Stomach (tissue), 9 donors: Measurements from ENCODE around the gene ULBP1. TPM values are rescaled to one million over a fixed set of nuclear protein-coding genes. Genes with fewer than 3 reads are reported as not detected.
A peak's percentile ranks its signal among the peaks of the same experiment; 100 is the strongest.
"Not testable (repeated sequence)": the region's sequence is repeated elsewhere in the genome, so short reads cannot be mapped to it uniquely, and the experiment has no call there.

Source experiments
- DNase-seq, 2 donors: peaks; one replicate each; pipeline versions ENCODE4 v3.0.0 to v3.0.0-alpha.2; 2013 to 2019
- H3K27ac ChIP-seq, 5 donors: fragments of 200-600 bp in 4 of 5; sonication (generic) in 4 of 5; one replicate each; pipeline ENCODE4 v1.5.1; 2013 to 2019; ENCODE audit warnings: mild to moderate bottlenecking in 1 of 5, moderate library complexity in 1 of 5
- H3K27me3 ChIP-seq, 3 donors: fragments of 200-600 bp; sonication (generic); one replicate each; pipeline ENCODE4 v1.5.1; 2017 to 2019; ENCODE audit warnings: mixed run types in 1 of 3
- H3K36me3 ChIP-seq, 4 donors: fragments of 200-600 bp; sonication (generic); 1 replicate in 3 of 4; 2 replicates in 1 of 4; pipeline ENCODE4 v1.5.1; 2016 to 2019
- H3K4me1 ChIP-seq, 4 donors: fragments of 200-600 bp; sonication (generic); one replicate each; pipeline ENCODE4 v1.5.1; 2016 to 2019
- H3K4me3 ChIP-seq, 4 donors: fragments of 200-600 bp; sonication (generic) in 3 of 4; one replicate each; pipeline ENCODE4 v1.5.1; 2016 to 2019; ENCODE audit warnings: mild to moderate bottlenecking in 1 of 4
- H3K9me3 ChIP-seq, 4 donors: fragments of 200-600 bp; sonication (generic); one replicate each; pipeline ENCODE4 v1.5.1; 2016 to 2019
- CTCF ChIP-seq, 7 experiments: fragments of 450-650 bp in 4 of 7; fragments of 200-600 bp in 3 of 7; sonication (generic) in 3 of 7; IDR thresholded peaks; one replicate each; pipeline ENCODE4 v1.5.1; 2016 to 2019; ENCODE audit warnings: antibody characterized with exemption in 7 of 7, control low read depth in 2 of 7, mild to moderate bottlenecking in 1 of 7
- EP300 ChIP-seq: sonication (generic); formaldehyde crosslinking; IDR thresholded peaks from one replicate; pipeline ENCODE4 v1.6.1; 2017; ENCODE audit warnings: antibody characterized with exemption
- POLR2A ChIP-seq, 4 donors: fragments of 450-650 bp; IDR thresholded peaks; one replicate each; pipeline ENCODE4 v1.6.1; 2016; ENCODE audit warnings: antibody characterized with exemption in 4 of 4, control low read depth in 2 of 4, mild to moderate bottlenecking in 1 of 4, moderate library complexity in 1 of 4
- POLR2AphosphoS5 ChIP-seq, 3 donors: sonication (generic); formaldehyde crosslinking; IDR thresholded peaks; one replicate each; pipeline ENCODE4 v1.6.1; 2016; ENCODE audit warnings: antibody characterized with exemption in 3 of 3
- WGBS, 5 donors: extraction: QIAGEN DNeasy Blood & Tissue Kit in 3 of 5; methylation state at CpG; one replicate each; pipeline versions ENCODE4 v1.1.5 to v1.1.7; 2013 to 2018; 5-methylcytosine and 5-hydroxymethylcytosine counted together
- intact Hi-C: fragments of 100-400 bp; cut with DNase I; formaldehyde crosslinking; loops from one replicate; pipeline ENCODE4 v1.15.1; 2023; ENCODE audit warnings: low total_unique reads
- polyA plus RNA-seq, 3 donors: library from polyadenylated mRNA; stranded (reverse); fragments of 200-250 nt; gene quantifications; one replicate each; pipeline ENCODE4 v1.2.3, GENCODE V29; 2013
- total RNA-seq, 5 donors: library from RNA; depleted of rRNA; stranded (reverse); fragments of >200 nt; gene quantifications; one replicate each; pipeline versions ENCODE4 v1.1.0 to v1.2.3, GENCODE V29; 2014 to 2016
- donor health status: healthy with polysubstance abuse.
- donor health status: Bipolar disorder and iron deficiency.
- donor health status: healthy.

Gene ULBP1
- total and polyA plus RNA-seq, 8 donors = 0.03 to 1.3 TPM; not detected in 6

- peak in 1 of 2 donors; percentile 48 for DNase-seq
- peaks cover 3 to 98% (median 57%) of the 10 kb centered on the region in 3 donors for H3K27me3 ChIP-seq
- no peaks in the 10 kb centered on the region for H3K36me3 ChIP-seq
- TF ChIP-seq EP300 (no peak), CTCF (IDR thresholded peaks at IDR 0.05) (no peak), POLR2AphosphoS5 (IDR thresholded peaks at IDR 0.05) (no peak), POLR2A (IDR thresholded peaks at IDR 0.05) (no peak)
- H3K4me3 ChIP-seq = peak overlapping the region; percentile 45 to 66 (median 54)
- no peak overlapping the region for H3K27ac ChIP-seq
- 2 to 4% (median 3%) methylated on average over 78 to 103 of the region's 103 CpGs for WGBS, 5 donors
- H3K4me1 ChIP-seq = peaks cover 24 to 29% (median 27%) of the 10 kb centered on the region in 4 donors
- H3K9me3 ChIP-seq = no peaks in the 10 kb centered on the region
- intact Hi-C loops = no loop called here
Observed at GRCh38 chr6:149964308-149965193, 808 bp downstream of the ULBP1 start.

GRCh38 chr6:149965194-149966020 lies 1.7 kb downstream of the ULBP1 start:
- DNase-seq = peak in 1 of 2 donors; percentile 62
- H3K36me3 ChIP-seq = no peaks in the 10 kb centered on the region
- no peak overlapping the region for H3K27ac ChIP-seq
- TF ChIP-seq POLR2AphosphoS5 (IDR thresholded peaks at IDR 0.05) (no peak), EP300 (no peak), CTCF (IDR thresholded peaks at IDR 0.05) (no peak), POLR2A (IDR thresholded peaks at IDR 0.05) (no peak)
- peak overlapping the region; percentile 45 to 66 (median 54) for H3K4me3 ChIP-seq
- 8 to 39% (median 11%) methylated on average over 9 to 38 of the region's 38 CpGs for WGBS, 5 donors
- H3K27me3 ChIP-seq = peaks cover 3 to 98% (median 55%) of the 10 kb centered on the region in 3 donors
- intact Hi-C loops = no loop called here
- H3K9me3 ChIP-seq = no peaks in the 10 kb centered on the region
- H3K4me1 ChIP-seq = peaks cover 24 to 29% (median 27%) of the 10 kb centered on the region in 4 donors

GRCh38 chr6:149966319-149966718 lies 2.6 kb downstream of the ULBP1 start:
- DNase-seq, intact Hi-C loops, H3K36me3 ChIP-seq, H3K27ac ChIP-seq, H3K9me3 ChIP-seq, H3K4me3 ChIP-seq: not testable (repeated sequence)
- WGBS, 5 donors = 86 to 100% (median 91%) methylated on average over 1 to 2 of the region's 2 CpGs
- H3K4me1 ChIP-seq = peaks cover 24 to 29% (median 27%) of the 10 kb centered on the region in 4 donors
- H3K27me3 ChIP-seq = peaks cover 3 to 98% (median 48%) of the 10 kb centered on the region in 3 donors

GRCh38 chr6:149967591-149967990 lies 3.8 kb downstream of the ULBP1 start:
- Histone ChIP-seq H3K36me3 (no peaks in the 10 kb centered on the region), H3K4me3 (no peak overlapping the region), H3K27ac (no peak overlapping the region), H3K4me1 (peaks cover 24 to 29% (median 27%) of the 10 kb centered on the region in 4 donors), H3K27me3 (peaks cover 3 to 94% (median 39%) of the 10 kb centered on the region in 3 donors), H3K9me3 (no peaks in the 10 kb centered on the region)
- intact Hi-C loops = no loop called here
- WGBS, 5 donors = 75 to 88% (median 85%) methylated on average over 4 of the region's 4 CpGs
- DNase-seq = no peak
- no peak for TF ChIP-seq POLR2AphosphoS5 (IDR thresholded peaks at IDR 0.05)
- TF ChIP-seq EP300 = no peak
- TF ChIP-seq CTCF (IDR thresholded peaks at IDR 0.05) = no peak
- no peak for TF ChIP-seq POLR2A (IDR thresholded peaks at IDR 0.05)

- 47 to 69% (median 61%) methylated on average over 2 of the region's 2 CpGs for WGBS, 5 donors
- H3K36me3 ChIP-seq, DNase-seq, H3K4me3 ChIP-seq, H3K27ac ChIP-seq, H3K9me3 ChIP-seq, intact Hi-C loops: not testable (repeated sequence)
- Histone ChIP-seq H3K27me3 (peaks cover 3 to 91% (median 34%) of the 10 kb centered on the region in 3 donors), H3K4me1 (peaks cover 24 to 26% (median 25%) of the 10 kb centered on the region in 4 donors)
Observed at GRCh38 chr6:149967999-149968398, 4.3 kb downstream of the ULBP1 start.

- peaks cover 3 to 91% (median 25%) of the 10 kb centered on the region in 3 donors for H3K27me3 ChIP-seq
- H3K9me3 ChIP-seq, H3K36me3 ChIP-seq, DNase-seq, H3K4me3 ChIP-seq, H3K27ac ChIP-seq, intact Hi-C loops: not testable (repeated sequence)
- WGBS, 5 donors = 76 to 84% (median 79%) methylated on average over 2 of the region's 2 CpGs
- H3K4me1 ChIP-seq = peaks cover 15 to 17% (median 16%) of the 10 kb centered on the region in 4 donors
Observed at GRCh38 chr6:149968909-149969308, 5.2 kb downstream of the ULBP1 start.
